DMS114 treated with DMSO at 0.1 percent for 48 hours (cell line): ENCODE measurements around the gene MCC.
"Not testable (repeated sequence)": the region's sequence is repeated elsewhere in the genome, so short reads cannot be mapped to it uniquely, and the experiment has no call there.

ENCODE experiments used
- DNase-seq: peaks from one replicate; lab custom pipeline; 2025; ENCODE audit not compliant: unreplicated experiment; lab: John Stamatoyannopoulos, UW

Gene MCC

GRCh38 chr5:113427871-113428574, 60.2 kb downstream of the MCC start:
- no peak for DNase-seq

- DNase-seq, result no peak
These were observed 62.3 kb downstream of the MCC start for GRCh38 chr5:113425909-113426308.

- no peak for DNase-seq
These were observed 66.6 kb downstream of the MCC start for GRCh38 chr5:113421693-113422092.

DNA sequence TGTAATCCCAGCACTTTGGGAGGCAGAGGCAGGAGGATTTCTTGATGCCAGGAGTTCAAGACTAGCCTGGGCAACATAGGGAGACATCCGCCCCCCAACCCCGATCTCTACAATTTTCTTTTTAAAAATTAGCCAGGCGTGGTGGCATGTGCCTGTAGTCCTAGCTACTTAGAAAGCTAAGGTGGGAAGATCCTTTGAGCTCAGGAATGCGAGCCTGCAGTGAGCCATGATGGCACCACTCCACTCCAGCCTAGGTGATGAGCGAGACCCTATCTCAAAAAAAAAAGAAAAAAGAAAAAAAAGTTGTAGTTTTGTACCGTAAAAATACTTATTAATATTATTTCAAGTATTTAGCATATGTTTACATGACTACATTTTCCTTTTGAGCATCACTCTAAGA, 82.7 kb downstream of the MCC start:
- DNase-seq, result no peak

- DNase-seq, result no peak
These were observed 84.0 kb downstream of the MCC start for GRCh38 chr5:113404269-113404668.

DNA sequence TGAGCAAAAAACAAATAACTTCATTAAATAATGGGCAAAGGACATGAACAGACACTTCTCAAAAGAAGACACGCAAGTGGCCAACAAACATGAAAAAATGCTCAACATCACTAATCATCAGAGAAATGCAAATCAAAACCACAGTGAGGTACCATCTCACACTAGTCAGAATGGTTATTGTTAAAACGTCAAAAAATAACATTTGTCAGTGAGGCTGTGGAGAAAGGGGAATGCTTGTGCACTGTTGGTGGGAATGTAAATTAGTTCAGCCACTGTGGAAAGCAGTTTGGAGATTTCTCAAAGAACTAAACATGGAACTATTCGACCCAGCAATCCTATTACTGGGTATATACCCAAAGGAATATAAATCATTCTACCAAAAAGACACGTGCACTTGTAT, 90.3 kb downstream of the MCC start:
- DNase-seq, result not testable (repeated sequence)

DNA sequence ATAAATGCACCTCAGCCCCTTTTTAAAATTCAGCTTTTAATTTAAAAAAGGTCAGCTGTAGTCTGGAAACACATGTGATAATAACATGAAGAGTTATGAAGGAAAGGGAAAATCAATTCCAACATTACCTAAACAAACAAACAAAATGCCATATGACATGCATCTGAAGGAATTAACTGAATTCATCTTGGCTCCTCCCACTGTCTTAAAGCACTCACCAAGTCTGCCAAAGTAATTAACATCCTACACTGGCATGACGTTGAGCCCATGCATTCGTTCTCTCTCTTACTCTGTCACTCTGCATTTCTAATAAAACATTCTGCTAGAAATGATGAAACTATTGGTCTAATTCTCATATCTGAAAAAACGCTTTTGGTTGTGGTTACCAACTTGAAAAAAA, 91.2 kb downstream of the MCC start:
- DNase-seq, result no peak

- no peak for DNase-seq
These were observed 93.6 kb downstream of the MCC start for GRCh38 chr5:113394658-113395057.

DNA sequence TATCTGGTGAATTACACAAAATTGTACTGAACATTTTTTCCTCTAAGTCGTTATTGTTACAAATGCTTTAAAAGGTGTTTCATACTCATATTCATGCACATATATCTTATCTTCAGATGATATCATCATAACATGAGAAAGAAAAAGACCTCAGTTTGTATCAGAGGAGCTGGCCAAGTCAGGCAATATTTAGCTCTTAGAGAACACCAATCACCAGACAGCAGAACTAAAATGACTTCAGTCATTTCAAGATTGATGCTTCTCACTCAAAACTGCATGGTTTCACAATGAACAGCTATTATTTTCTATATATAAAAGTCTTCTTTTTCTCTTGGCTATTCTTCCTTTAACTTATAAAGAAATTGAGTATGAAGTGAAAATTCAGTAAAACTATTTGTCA, 98.0 kb downstream of the MCC start:
- no peak for DNase-seq

DNA sequence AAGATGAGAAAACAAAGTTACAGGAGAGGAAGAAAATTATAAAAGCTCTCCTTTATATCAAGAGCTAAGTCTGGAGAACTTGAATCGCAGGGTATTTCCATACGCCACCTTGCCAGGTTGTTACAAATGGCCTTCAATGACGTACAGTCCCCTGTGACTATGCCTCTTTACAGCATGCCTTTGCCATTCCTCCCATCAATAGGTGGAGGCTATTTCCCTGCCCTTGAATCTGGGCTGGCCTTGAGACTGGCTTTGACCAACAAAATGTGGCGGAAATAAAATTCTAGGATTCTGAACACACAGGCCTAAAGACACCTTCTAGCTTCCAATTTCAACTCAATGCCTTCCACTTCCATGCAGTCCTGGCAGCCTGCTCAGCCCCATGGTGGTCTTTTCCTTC, 99.1 kb downstream of the MCC start:
- DNase-seq, result no peak

DNA sequence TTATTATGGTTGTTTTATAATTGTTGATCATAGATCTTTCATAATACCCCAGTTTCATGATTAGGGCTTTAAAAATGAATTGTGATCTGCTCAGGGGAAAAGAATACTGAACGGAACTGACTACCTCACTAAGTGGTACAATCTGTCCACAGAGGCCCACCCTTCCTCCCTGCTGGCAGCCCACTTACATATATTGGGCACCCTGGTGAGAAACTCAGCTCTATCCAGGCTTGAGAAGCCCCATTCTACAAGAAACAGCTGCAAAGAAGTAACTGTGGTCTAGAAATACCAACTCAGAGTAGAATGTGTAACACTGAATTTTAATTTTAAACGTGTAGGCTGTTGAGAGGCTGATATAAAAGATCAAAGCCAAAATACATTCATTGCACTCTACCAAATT, 100.4 kb downstream of the MCC start:
- DNase-seq, result no peak

GRCh38 chr5:113384782-113385285, 103.4 kb downstream of the MCC start:
- no peak for DNase-seq

GRCh38 chr5:113382731-113383130, 105.5 kb downstream of the MCC start:
- DNase-seq, result no peak

DNA sequence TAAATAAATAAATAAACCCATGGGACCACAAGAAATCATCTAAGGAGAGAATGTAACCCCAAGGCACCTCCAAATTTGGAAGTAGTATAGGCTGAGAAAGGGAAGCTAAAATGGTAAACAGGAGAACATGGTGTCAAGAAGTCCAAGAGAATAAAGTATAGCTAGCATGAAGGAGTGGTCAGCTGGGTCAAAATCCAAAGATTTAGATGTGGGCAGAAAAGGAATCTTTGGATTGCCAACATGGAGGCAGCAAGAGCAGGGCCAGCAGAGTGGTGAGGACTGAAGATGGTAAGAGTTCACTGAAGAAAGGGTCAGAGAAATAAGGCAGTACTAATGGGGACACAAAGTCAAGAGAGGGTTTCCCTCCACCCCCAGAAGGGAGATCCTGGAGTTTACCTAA, 106.5 kb downstream of the MCC start:
- DNase-seq, result no peak

- no peak for DNase-seq
These were observed 107.4 kb downstream of the MCC start for GRCh38 chr5:113380807-113381326.

DNA sequence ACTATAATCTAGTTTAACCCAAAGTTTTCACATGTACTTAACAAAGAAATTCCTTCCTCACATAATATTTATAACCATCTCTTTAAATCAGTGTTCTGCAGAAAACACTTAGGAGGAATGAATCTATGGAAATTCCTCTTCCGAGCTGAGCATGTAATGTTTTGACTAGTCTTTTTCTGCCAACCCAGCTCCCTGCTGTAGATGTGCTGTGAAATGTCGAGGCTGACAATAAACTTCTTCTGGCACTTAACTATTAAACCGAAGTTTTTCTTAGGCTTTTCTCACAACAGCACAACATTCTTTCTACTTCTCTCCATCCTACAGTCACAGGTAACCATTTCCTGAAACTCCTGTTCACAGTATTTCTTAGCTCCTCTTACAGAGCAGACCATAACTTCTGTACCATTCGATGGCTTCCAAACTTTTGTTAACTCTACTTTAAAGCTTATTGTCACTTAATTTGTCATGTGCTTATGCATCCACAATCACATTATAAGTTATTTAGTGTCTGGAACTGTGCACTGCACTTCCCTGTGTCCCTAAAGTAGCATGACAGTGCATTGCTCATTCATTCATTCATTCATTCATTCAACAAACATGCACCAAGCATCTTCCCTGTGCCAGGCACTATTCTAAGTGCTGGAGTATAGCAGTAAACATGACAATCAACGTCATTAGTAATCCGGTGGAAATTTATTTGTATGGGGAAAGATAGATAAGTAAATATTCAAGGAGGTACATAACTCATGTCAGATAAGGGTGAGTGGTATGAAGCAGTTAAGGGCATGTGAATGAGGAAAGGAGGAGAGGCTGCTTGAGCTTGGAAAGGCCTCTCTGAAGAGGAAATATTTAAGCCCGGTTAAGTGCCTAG, 108.1 kb downstream of the MCC start:
- no peak for DNase-seq

- DNase-seq, result peak; percentile 51
These were observed 109.2 kb downstream of the MCC start for GRCh38 chr5:113378959-113379541.

- no peak for DNase-seq
These were observed 109.7 kb downstream of the MCC start for GRCh38 chr5:113378514-113378913.

GRCh38 chr5:113378081-113378480, 110.2 kb downstream of the MCC start:
- DNase-seq, result no peak

DNA sequence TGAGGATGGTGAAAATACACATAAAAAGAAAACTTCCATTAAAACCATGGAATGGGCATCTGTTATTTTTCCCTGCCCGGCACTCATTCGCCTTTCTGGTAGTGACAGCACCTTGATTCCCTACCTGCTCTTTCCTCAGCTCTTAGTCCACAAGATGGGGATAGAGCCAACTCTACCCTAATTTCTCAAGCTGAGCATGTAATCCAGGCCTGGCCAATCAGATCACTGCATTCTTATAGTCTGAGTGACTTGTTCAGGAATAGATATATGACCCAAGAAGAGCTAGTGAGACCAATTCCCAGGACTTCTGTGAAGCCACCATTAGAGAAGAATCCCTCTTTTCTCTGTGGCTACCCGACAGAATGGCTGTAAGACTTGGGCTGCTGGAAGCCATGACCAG, 111.6 kb downstream of the MCC start:
- DNase-seq, result no peak

DNA sequence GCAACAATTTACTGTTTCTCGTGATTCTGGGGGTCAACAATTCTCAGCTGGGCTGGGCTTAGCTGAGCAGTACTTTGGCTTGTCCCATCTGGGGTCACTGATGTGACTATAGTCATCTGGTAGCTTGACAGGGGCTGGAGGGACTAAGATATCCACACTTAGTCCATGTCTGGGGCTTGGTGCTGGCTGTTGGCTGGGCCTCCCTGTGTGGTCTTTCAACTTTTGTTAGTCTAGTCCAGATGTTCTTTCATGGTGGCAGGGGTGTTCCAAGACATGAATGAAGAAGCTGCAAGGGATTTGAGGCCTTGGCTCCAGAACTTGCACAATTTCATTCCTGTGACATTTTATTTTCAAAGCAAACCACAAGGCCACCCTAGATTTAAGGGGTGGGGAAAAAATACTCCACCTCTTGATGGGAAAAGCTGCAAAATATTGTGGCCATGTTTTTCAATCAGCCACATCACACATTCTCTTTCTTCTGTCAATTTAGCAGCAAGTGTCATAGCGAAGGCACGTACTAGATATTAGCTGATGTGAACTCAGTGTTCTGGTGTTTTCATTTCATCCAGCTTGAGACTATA, 112.7 kb downstream of the MCC start:
- no peak for DNase-seq
